Esophagus muscularis mucosa (tissue), 4 donors: ENCODE results near the gene MARCKSL1. TPM values are rescaled to one million over a fixed set of nuclear protein-coding genes. Genes with fewer than 3 reads are reported as not detected.

Experiments used
- DNase-seq: peaks from one replicate; pipeline ENCODE4 v3.0.0-alpha.2; 2017; ENCODE audit errors: extremely low spot score
- H3K27ac ChIP-seq, 4 donors: fragments of 200-600 bp; sonication (generic); replicated peaks in 1 of 4; 1 replicate in 3 of 4; 2 replicates in 1 of 4; pipeline ENCODE4 v1.5.1; 2016 to 2019; ENCODE audit warnings: mild to moderate bottlenecking in 1 of 4
- H3K27me3 ChIP-seq, 4 donors: fragments of 200-600 bp; sonication (generic); one replicate each; pipeline versions ENCODE4 v1.5.1 to v1.6.0; 2016 to 2019
- H3K36me3 ChIP-seq, 4 donors: fragments of 200-600 bp; sonication (generic); one replicate each; pipeline ENCODE4 v1.5.1; 2016 to 2019
- H3K4me1 ChIP-seq, 4 donors: fragments of 200-600 bp; sonication (generic); one replicate each; pipeline ENCODE4 v1.5.1; 2016 to 2019
- H3K4me3 ChIP-seq, 4 donors: fragments of 200-600 bp; sonication (generic); 1 replicate in 2 of 4; 2 replicates in 2 of 4; pipeline ENCODE4 v1.5.1; 2016 to 2019; ENCODE audit warnings: mild to moderate bottlenecking in 4 of 4, moderate library complexity in 1 of 4
- H3K9me3 ChIP-seq, 4 donors: fragments of 200-600 bp; sonication (generic); 1 replicate in 3 of 4; 2 replicates in 1 of 4; pipeline ENCODE4 v1.5.1; 2016 to 2019
- EP300 ChIP-seq: sonication (generic); formaldehyde crosslinking; IDR thresholded peaks from one replicate; pipeline ENCODE4 v1.6.1; 2017; ENCODE audit warnings: antibody characterized with exemption
- POLR2A ChIP-seq: fragments of 450-650 bp; IDR thresholded peaks from one replicate; pipeline ENCODE4 v1.6.1; 2017; ENCODE audit warnings: antibody characterized with exemption, moderate library complexity, mild to moderate bottlenecking, low read depth
- POLR2AphosphoS5 ChIP-seq, 2 donors: sonication (generic); formaldehyde crosslinking; IDR thresholded peaks; one replicate each; pipeline ENCODE4 v1.6.1; 2017; ENCODE audit warnings: antibody characterized with exemption in 2 of 2
- WGBS: methylation state at CpG from one replicate; pipeline ENCODE4 v1.1.5; 2018; 5-methylcytosine and 5-hydroxymethylcytosine counted together
- intact Hi-C: fragments of 100-400 bp; cut with DNase I; formaldehyde crosslinking; loops from one replicate; pipeline ENCODE4 v1.15.1; 2023
- total RNA-seq, 4 donors: library from RNA; depleted of rRNA; stranded (reverse); fragments of >200 nt; gene quantifications; one replicate each; pipeline versions ENCODE4 v1.1.0 to v1.2.1, GENCODE V29; 2016
- TF ChIP-seq, protein P1 (sequence below), 3 experiments: fragments of 200-600 bp in 2 of 3; fragments of 450-650 bp in 1 of 3; sonication (generic) in 2 of 3; IDR thresholded peaks; one replicate each; pipeline ENCODE4 v1.5.1; 2017 to 2019; ENCODE audit warnings: antibody characterized with exemption in 3 of 3, mild to moderate bottlenecking in 2 of 3, moderate library complexity in 1 of 3

MARCKSL1 gene
- total RNA-seq, 4 donors from 2014 or later = 4.2 to 10.9 (median 9.2) TPM

GRCh38 chr1:32335535-32335789 lies 571 bp downstream of the MARCKSL1 start:
- Histone ChIP-seq H3K27ac (peak overlapping the region; percentile 59 to 71 (median 68)), H3K36me3 (peaks cover 13 to 31% (median 28%) of the 10 kb centered on the region in 4 donors)
- TF ChIP-seq EP300 = no peak

DNA sequence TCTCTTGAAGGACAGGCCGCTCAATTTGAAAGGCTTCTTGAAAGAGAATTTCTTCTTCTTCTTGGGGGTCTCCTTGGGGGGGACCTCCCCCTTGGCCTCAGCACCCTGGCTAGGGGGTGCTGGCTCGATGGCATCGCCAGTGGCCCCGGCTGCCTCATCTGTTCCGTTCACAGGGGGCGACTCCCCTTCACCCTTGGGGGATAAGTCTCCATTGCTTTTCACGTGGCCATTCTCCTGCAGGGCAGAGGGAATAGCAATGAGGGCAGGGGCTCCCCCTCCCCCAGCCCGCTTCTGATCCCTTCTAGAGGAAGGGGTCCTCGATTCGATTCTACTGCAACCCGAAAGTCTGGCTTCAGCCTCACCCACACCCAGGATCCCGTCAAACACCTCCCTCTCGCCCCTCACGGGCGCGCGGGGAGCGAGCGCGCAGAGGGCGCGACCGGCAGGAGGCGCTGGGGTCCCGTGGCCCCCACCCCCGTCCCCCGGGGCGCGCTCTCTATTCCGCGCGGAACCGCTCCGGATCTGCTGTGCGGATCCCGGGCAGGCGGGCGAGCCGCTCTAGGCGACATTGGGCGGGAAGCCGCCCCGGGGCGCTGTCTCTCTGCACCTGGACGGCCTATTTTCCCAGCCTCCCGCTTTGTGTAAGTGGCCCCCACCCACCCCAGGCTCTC lies 1.0 kb downstream of the MARCKSL1 start:
- DNase-seq = no peak
- Histone ChIP-seq H3K27ac (peak overlapping the region; percentile 59 to 71 (median 68)), H3K27me3 (no peaks in the 10 kb centered on the region), H3K4me1 (peaks cover 32 to 47% (median 42%) of the 10 kb centered on the region in 4 donors), H3K9me3 (no peaks in the 10 kb centered on the region), H3K36me3 (peaks cover 13 to 35% (median 32%) of the 10 kb centered on the region in 4 donors), H3K4me3 (peak overlapping the region; percentile 77 to 82 (median 78))
- WGBS = 17% methylated on average over 8 of the region's 46 CpGs
- intact Hi-C loops = no loop called here
- no peak for TF ChIP-seq EP300
- TF ChIP-seq, protein P1, sequence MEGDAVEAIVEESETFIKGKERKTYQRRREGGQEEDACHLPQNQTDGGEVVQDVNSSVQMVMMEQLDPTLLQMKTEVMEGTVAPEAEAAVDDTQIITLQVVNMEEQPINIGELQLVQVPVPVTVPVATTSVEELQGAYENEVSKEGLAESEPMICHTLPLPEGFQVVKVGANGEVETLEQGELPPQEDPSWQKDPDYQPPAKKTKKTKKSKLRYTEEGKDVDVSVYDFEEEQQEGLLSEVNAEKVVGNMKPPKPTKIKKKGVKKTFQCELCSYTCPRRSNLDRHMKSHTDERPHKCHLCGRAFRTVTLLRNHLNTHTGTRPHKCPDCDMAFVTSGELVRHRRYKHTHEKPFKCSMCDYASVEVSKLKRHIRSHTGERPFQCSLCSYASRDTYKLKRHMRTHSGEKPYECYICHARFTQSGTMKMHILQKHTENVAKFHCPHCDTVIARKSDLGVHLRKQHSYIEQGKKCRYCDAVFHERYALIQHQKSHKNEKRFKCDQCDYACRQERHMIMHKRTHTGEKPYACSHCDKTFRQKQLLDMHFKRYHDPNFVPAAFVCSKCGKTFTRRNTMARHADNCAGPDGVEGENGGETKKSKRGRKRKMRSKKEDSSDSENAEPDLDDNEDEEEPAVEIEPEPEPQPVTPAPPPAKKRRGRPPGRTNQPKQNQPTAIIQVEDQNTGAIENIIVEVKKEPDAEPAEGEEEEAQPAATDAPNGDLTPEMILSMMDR (IDR thresholded peaks at IDR 0.05) = peak; percentile 62 to 69 (median 67)
- TF ChIP-seq POLR2AphosphoS5 (IDR thresholded peaks at IDR 0.05) = peak in 1 of 2 donors; percentile 19
- no peak for TF ChIP-seq POLR2A

More at GRCh38 chr1:32335535-32335789, 571 bp downstream of the MARCKSL1 start:
- Histone ChIP-seq H3K4me3 (peak overlapping the region; percentile 77 to 82 (median 78)), H3K9me3 (no peaks in the 10 kb centered on the region), H3K27me3 (no peaks in the 10 kb centered on the region), H3K4me1 (peaks cover 32 to 47% (median 42%) of the 10 kb centered on the region in 4 donors)
- intact Hi-C loops = no loop called here
- WGBS = no CpG with 5 or more reads among the region's 34 CpGs
- no peak for DNase-seq

DNA sequence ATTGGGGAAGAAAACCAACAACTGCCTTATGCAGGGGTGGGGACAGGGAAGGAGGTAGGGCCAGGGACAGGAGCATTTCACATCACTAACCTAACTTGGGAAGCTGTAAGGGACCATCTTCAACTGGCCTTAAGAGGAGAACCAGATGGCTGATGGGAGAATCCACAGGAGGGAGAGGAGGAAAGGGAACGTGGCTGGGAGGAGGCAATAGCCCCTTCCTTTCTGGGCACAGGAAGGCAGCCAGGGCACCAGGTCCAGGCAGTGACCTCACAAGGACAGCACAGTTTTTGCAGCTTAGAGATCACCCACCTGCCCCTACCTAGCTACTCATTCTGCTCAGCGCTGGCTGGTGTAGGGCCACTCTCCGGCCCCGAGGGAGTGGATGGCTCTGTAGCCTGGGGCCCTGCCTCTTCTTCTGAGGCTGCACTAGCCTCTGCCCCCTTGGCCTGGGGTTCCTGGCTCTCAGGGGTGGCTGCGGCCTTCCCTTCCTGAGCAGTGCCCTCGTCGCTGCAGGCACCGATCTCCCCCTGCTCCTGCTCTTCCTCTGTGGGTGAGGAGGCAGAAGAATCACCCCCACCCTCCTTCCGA lies 1.7 kb downstream of the MARCKSL1 start:
- H3K27me3 ChIP-seq = no peaks in the 10 kb centered on the region
- no peak for DNase-seq
- TF ChIP-seq POLR2A = no peak
- no peak for TF ChIP-seq POLR2AphosphoS5 (IDR thresholded peaks at IDR 0.05)
- TF ChIP-seq, protein P1 (IDR thresholded peaks at IDR 0.05) = no peak
- TF ChIP-seq EP300 = no peak
- intact Hi-C loops = no loop called here
- H3K4me1 ChIP-seq = peaks cover 32 to 47% (median 42%) of the 10 kb centered on the region in 4 donors
- H3K9me3 ChIP-seq = no peaks in the 10 kb centered on the region
- peak overlapping the region in 3 of 4 donors; percentile 67 to 71 (median 70) for H3K27ac ChIP-seq
- WGBS = 50% methylated on average over 8 of the region's 9 CpGs
- H3K36me3 ChIP-seq = peaks cover 13 to 42% (median 38%) of the 10 kb centered on the region in 4 donors
- H3K4me3 ChIP-seq = peak overlapping the region; percentile 77 to 82 (median 78)

DNA sequence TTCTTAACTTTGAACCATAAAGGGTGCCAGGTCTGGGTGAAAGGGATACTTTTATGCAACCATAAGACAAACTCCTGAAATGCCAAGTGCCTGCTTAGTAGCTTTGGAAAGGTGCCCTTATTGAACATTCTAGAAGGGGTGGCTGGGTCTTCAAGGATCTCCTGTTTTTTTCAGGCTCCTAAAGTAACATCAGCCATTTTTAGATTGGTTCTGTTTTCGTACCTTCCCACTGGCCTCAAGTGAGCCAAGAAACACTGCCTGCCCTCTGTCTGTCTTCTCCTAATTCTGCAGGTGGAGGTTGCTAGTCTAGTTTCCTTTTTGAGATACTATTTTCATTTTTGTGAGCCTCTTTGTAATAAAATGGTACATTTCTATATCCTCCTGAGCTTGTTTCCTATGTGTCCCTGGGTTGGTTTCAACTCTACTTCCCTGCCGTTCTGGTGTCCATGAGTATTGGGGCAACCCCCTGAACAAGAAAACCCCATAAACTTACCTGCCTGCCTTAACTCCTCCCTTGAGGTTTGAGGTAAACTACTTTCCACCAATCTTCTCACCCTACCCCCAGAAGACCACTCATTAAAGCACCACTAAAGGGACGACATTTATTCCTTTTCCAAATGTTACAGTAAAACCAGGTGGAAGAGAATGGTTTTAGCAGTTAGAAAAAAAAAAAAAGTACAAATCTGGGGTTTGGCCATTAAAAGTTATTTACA lies 2.6 kb downstream of the MARCKSL1 start:
- WGBS = 83% methylated on average over 3 of the region's 3 CpGs
- no peaks in the 10 kb centered on the region for H3K9me3 ChIP-seq
- intact Hi-C loops = no loop called here

More for the DNA sequence above, 2.6 kb downstream of the MARCKSL1 start:
- no peak for TF ChIP-seq POLR2A
- TF ChIP-seq, protein P1 (IDR thresholded peaks at IDR 0.05) = no peak
- TF ChIP-seq EP300 = no peak
- no peak for TF ChIP-seq POLR2AphosphoS5 (IDR thresholded peaks at IDR 0.05)
- no peak for DNase-seq
- Histone ChIP-seq H3K4me1 (peaks cover 30 to 44% (median 40%) of the 10 kb centered on the region in 4 donors), H3K36me3 (peaks cover 16 to 51% (median 47%) of the 10 kb centered on the region in 4 donors), H3K27me3 (no peaks in the 10 kb centered on the region), H3K27ac (no peak overlapping the region), H3K4me3 (no peak overlapping the region)
